VCaP (cell line): ENCODE results near the gene RHCG.

Experiments used
- H3K27ac ChIP-seq: fragments of 450-650 bp; 2 replicates; pipeline ENCODE4 v1.5.1; 2017
- CTCF ChIP-seq: fragments of 450-650 bp; conservative IDR thresholded peaks from 2 replicates; pipeline ENCODE4 v1.5.1; 2017; ENCODE audit warnings: mild to moderate bottlenecking, moderate library complexity

The RHCG gene

GRCh38 chr15:89486726-89487050 lies 9.7 kb downstream of the RHCG start:
- TF ChIP-seq CTCF = no peak
- no peak overlapping the region for H3K27ac ChIP-seq

GRCh38 chr15:89483079-89483478 lies 13.3 kb downstream of the RHCG start:
- no peak for TF ChIP-seq CTCF
- H3K27ac ChIP-seq = no peak overlapping the region

- TF ChIP-seq CTCF = no peak
- no peak overlapping the region for H3K27ac ChIP-seq
Observed at GRCh38 chr15:89482139-89482538, 14.2 kb downstream of the RHCG start.

GRCh38 chr15:89480505-89480904 lies 15.9 kb downstream of the RHCG start:
- no peak for TF ChIP-seq CTCF

GRCh38 chr15:89479173-89479572 lies 17.2 kb downstream of the RHCG start:
- no peak overlapping the region for H3K27ac ChIP-seq

More at GRCh38 chr15:89480505-89480904, 15.9 kb downstream of the RHCG start:
- H3K27ac ChIP-seq = no peak overlapping the region

GRCh38 chr15:89477411-89478242 lies 18.8 kb downstream of the RHCG start:
- TF ChIP-seq CTCF = no peak
- H3K27ac ChIP-seq = no peak overlapping the region

More at GRCh38 chr15:89479173-89479572, 17.2 kb downstream of the RHCG start:
- no peak for TF ChIP-seq CTCF

GRCh38 chr15:89475661-89476060 lies 20.7 kb downstream of the RHCG start:
- H3K27ac ChIP-seq = no peak overlapping the region
- no peak for TF ChIP-seq CTCF
